HG03460 (cell line): ENCODE measurements around the gene KIF3B.
"Not testable (repeated sequence)": the region's sequence is repeated elsewhere in the genome, so short reads cannot be mapped to it uniquely, and the experiment has no call there.

Source experiments
- ATAC-seq: cut with Tn5 transposase; IDR thresholded peaks from one replicate; pipeline ENCODE4 v1.9.1; 2021; ENCODE audit not compliant: unreplicated experiment

The KIF3B gene

GRCh38 chr20:32292548-32292947 is 15.1 kb downstream of the KIF3B start:
- ATAC-seq: no peak

GRCh38 chr20:32294071-32294470 is 16.6 kb downstream of the KIF3B start:
- no peak for ATAC-seq

GRCh38 chr20:32296412-32296811 is 19.0 kb downstream of the KIF3B start:
- no peak for ATAC-seq

GRCh38 chr20:32296819-32297420 is 19.5 kb downstream of the KIF3B start:
- no peak for ATAC-seq

- no peak for ATAC-seq
Observed at GRCh38 chr20:32297439-32297838, 20.0 kb downstream of the KIF3B start.

- ATAC-seq: no peak
Observed at GRCh38 chr20:32300647-32301046, 23.2 kb downstream of the KIF3B start.

GRCh38 chr20:32301719-32302506 is 24.5 kb downstream of the KIF3B start:
- ATAC-seq: no peak

- ATAC-seq: no peak
Observed at GRCh38 chr20:32302507-32302872, 25.0 kb downstream of the KIF3B start.

GRCh38 chr20:32304131-32304746 is 26.8 kb downstream of the KIF3B start:
- ATAC-seq: no peak

GRCh38 chr20:32312718-32313424 is 35.4 kb downstream of the KIF3B start:
- ATAC-seq: no peak

- no peak for ATAC-seq
Observed at GRCh38 chr20:32314768-32315167, 37.3 kb downstream of the KIF3B start.

GRCh38 chr20:32315399-32315798 is 37.9 kb downstream of the KIF3B start:
- no peak for ATAC-seq

- ATAC-seq: no peak
Observed at GRCh38 chr20:32315891-32316290, 38.4 kb downstream of the KIF3B start.

- ATAC-seq: no peak
Observed at GRCh38 chr20:32316667-32317066, 39.2 kb downstream of the KIF3B start.

GRCh38 chr20:32319100-32319499 is 41.6 kb downstream of the KIF3B start:
- no peak for ATAC-seq

- ATAC-seq: no peak
Observed at GRCh38 chr20:32320305-32320704, 42.9 kb downstream of the KIF3B start.

- ATAC-seq: no peak
Observed at GRCh38 chr20:32321390-32321789, 43.9 kb downstream of the KIF3B start.

- not testable (repeated sequence) for ATAC-seq
Observed at GRCh38 chr20:32322260-32322659, 44.8 kb downstream of the KIF3B start.

- not testable (repeated sequence) for ATAC-seq
Observed at GRCh38 chr20:32323761-32324160, 46.3 kb downstream of the KIF3B start.

- no peak for ATAC-seq
Observed at GRCh38 chr20:32325706-32326503, 48.5 kb downstream of the KIF3B start.

GRCh38 chr20:32326504-32326845 is 49.0 kb downstream of the KIF3B start:
- no peak for ATAC-seq
